GM12878 (cell line): Measurements from ENCODE around the gene TRIM37. TPM values are rescaled to one million over a fixed set of nuclear protein-coding genes. Genes with fewer than 3 reads are reported as not detected.

ENCODE experiments used
- ATAC-seq: fragments of 200-7000 bp; cut with Tn5 transposase; 3 replicates; pipeline ENCODE4 v1.9.1; 2020; ENCODE audit warnings: mild to moderate bottlenecking, moderate library complexity
- BruUV-seq: library from RNA; stranded (reverse); fragments of 400-500 nt; replicated peaks from 2 replicates; lab custom pipeline; 2021; lab: Mats Ljungman, UMichigan
- CTCF ChIA-PET: fragments of 300-600 bp; sonication (Branson Sonifier 250); formaldehyde crosslinking; extraction: SDS; loops from one replicate; lab custom pipeline; 2021; ENCODE audit warnings: inconsistent platforms; lab: Yijun Ruan, JAX
- POLR2A ChIA-PET: fragments of 350-600 bp; formaldehyde crosslinking; extraction: SDS; loops from one replicate; lab custom pipeline; 2021; ENCODE audit warnings: inconsistent platforms; lab: Charles Lee
- RAD21 ChIA-PET: fragments of 300-600 bp; sonication (Branson Sonifier 250); formaldehyde crosslinking; loops from one replicate; lab custom pipeline; 2023; ENCODE audit warnings: antibody characterized with exemption; ENCODE audit not compliant: unreplicated experiment; lab: Charles Lee
- SMC1A ChIA-PET: fragments of 300-600 bp; sonication (Branson Sonifier 250); formaldehyde crosslinking; loops from one replicate; lab custom pipeline; 2023; ENCODE audit not compliant: unreplicated experiment, uncharacterized antibody; lab: Charles Lee
- DNase-seq: peaks from one replicate; pipeline ENCODE4 v3.0.0-alpha.2; 2011; ENCODE audit warnings: low read depth, low spot score
- FAIRE-seq: peaks from 3 replicates; lab custom pipeline; 2011; peaks lifted over from hg19 to GRCh38; lab: Jason Lieb, UNC
- H2AFZ ChIP-seq: 2 replicates; pipeline ENCODE4 v1.6.0; 2011; ENCODE audit warnings: low read depth, low read length, control low read depth; ENCODE audit not compliant: control insufficient read depth
- H3K27ac ChIP-seq: 2 replicates; pipeline ENCODE4 v1.5.1; 2011; ENCODE audit warnings: control low read depth; ENCODE audit not compliant: control insufficient read depth, insufficient read depth
- H3K27me3 ChIP-seq, 2 experiments: replicated peaks in 1 of 2; 2 replicates each; pipeline versions ENCODE4 v1.6.0 to v1.6.1; 2011; ENCODE audit warnings: low read length in 1 of 2; ENCODE audit not compliant: control insufficient read depth in 2 of 2, insufficient read depth in 2 of 2
- H3K36me3 ChIP-seq, 2 experiments: 2 replicates each; pipeline ENCODE4 v1.5.1; 2011; ENCODE audit warnings: low read length in 1 of 2; ENCODE audit not compliant: control insufficient read depth in 2 of 2, insufficient read depth in 2 of 2
- H3K4me1 ChIP-seq: 2 replicates; pipeline ENCODE4 v1.6.1; 2011; ENCODE audit warnings: mild to moderate bottlenecking, low read length, moderate library complexity, mixed read lengths; ENCODE audit not compliant: control insufficient read depth, insufficient read depth
- H3K4me2 ChIP-seq: 2 replicates; pipeline ENCODE4 v1.6.0; 2011; ENCODE audit warnings: control low read depth; ENCODE audit not compliant: control insufficient read depth, insufficient read depth
- H3K4me3 ChIP-seq: fragments of 200-600 bp; sonication (generic); 2 replicates; pipeline ENCODE4 v1.5.1; 2016
- H3K79me2 ChIP-seq: 2 replicates; pipeline ENCODE4 v1.6.0; 2011; ENCODE audit warnings: low read length; ENCODE audit not compliant: control insufficient read depth, insufficient read depth
- H3K9ac ChIP-seq: 2 replicates; pipeline ENCODE4 v1.8.0; 2011; ENCODE audit warnings: low read length, control low read depth, mixed read lengths; ENCODE audit not compliant: control insufficient read depth, insufficient read depth
- H3K9me3 ChIP-seq: replicated peaks from 3 replicates; pipeline ENCODE4 v1.5.1; 2011; ENCODE audit warnings: mild to moderate bottlenecking, low read length; ENCODE audit not compliant: control insufficient read depth, insufficient read depth
- H4K20me1 ChIP-seq: 2 replicates; pipeline ENCODE4 v1.6.0; 2011; ENCODE audit not compliant: control insufficient read depth, insufficient read depth
- ETV6 ChIP-seq, 2 experiments: fragments of 450-650 bp in 1 of 2; IDR thresholded peaks in 1 of 2; conservative IDR thresholded peaks in 1 of 2; 2 replicates each; pipeline ENCODE4 v1.6.1; 2014; ENCODE audit warnings: antibody characterized with exemption in 1 of 2, borderline replicate concordance in 1 of 2, low read depth in 1 of 2, mild to moderate bottlenecking in 1 of 2, moderate library complexity in 1 of 2
- JUNB ChIP-seq: IDR thresholded peaks from 2 replicates; pipeline ENCODE4 v1.6.1; 2016; ENCODE audit warnings: antibody characterized with exemption, mild to moderate bottlenecking
- NFXL1 ChIP-seq: fragments of 450-650 bp; IDR thresholded peaks from 2 replicates; pipeline ENCODE4 v1.6.1; 2017; ENCODE audit warnings: antibody characterized with exemption, mild to moderate bottlenecking, borderline replicate concordance
- ZNF274 ChIP-seq: IDR thresholded peaks from one replicate; pipeline ENCODE4 v1.8.0; 2011; ENCODE audit not compliant: insufficient read length, insufficient read depth
- WGBS: methylation state at CpG from one replicate; pipeline ENCODE4 v1.1.6; 2016; ENCODE audit warnings: low lambda C conversion rate; ENCODE audit not compliant: insufficient replicate concordance, insufficient coverage; ENCODE audit errors: missing lambda C conversion rate; 5-methylcytosine and 5-hydroxymethylcytosine counted together
- in situ Hi-C: fragments of 300-500 bp; cut with MboI; formaldehyde crosslinking; loops from 9 replicates; pipeline ENCODE4 v1.14.3; 2018; ENCODE audit warnings: mixed read lengths
- intact Hi-C: fragments of 100-400 bp; cut with micrococcal nuclease; formaldehyde crosslinking; loops from one replicate; pipeline ENCODE4 v1.14.2; 2022; ENCODE audit not compliant: unreplicated experiment
- polyA plus RNA-seq, 11 experiments: library from polyadenylated mRNA; depleted of rRNA in 4 of 11; unstranded in 6 of 11; stranded (reverse) in 5 of 11; fragments of >200 nt; fragmentation: Nextera tagmentation in 4 of 11; fragmentation: Illumina TruSeq in 1 of 11; extraction: Ambion mirVana in 4 of 11; extraction: Trizol in 1 of 11; gene quantifications; 1 replicate in 1 of 11; 2 replicates in 10 of 11; pipeline versions ENCODE4 v1.2.1 to v1.2.3, GENCODE V29; 2011 to 2016; ENCODE audit warnings: inconsistent platforms in 2 of 11, missing spikeins in 2 of 11, low read depth in 1 of 11
- total RNA-seq, 4 experiments: library from RNA; depleted of rRNA in 3 of 4; stranded (reverse); fragments of >200 nt in 3 of 4; fragmentation: Illumina TruSeq in 1 of 4; extraction: Trizol in 1 of 4; gene quantifications; 2 replicates each; pipeline versions ENCODE4 v1.2.1 to v1.2.3, GENCODE V29; 2013 to 2021
- TF ChIP-seq, protein P1 (sequence below): fragments of 450-650 bp; IDR thresholded peaks from 2 replicates; pipeline ENCODE4 v1.6.1; 2017; ENCODE audit warnings: borderline replicate concordance

TRIM37 gene
- total and polyA plus RNA-seq, 10 of the 15 experiments (the other 5 are each of a cell fraction or from before 2014, with no cell fraction given) = 4.8 to 20.6 (median 18.1) TPM

- WGBS = 97% methylated on average over 7 of the region's 7 CpGs
- Histone ChIP-seq H3K36me3 (peaks cover 0 to 7% of the 10 kb centered on the region in 2 experiments; a peak in 2 of 4 replicates), H2AFZ (no peak overlapping the region), H3K4me2 (peak overlapping the region; percentile 99), H3K9me3 (no peaks in the 10 kb centered on the region), H3K27me3 (no peaks in the 10 kb centered on the region), H3K4me1 (peaks cover 4% of the 10 kb centered on the region; the same call in 1 of the 2 replicates), H3K79me2 (peaks cover 38% of the 10 kb centered on the region), H4K20me1 (no peaks in the 10 kb centered on the region), H3K9ac (no peak overlapping the region), H3K27ac (no peak overlapping the region), H3K4me3 (no peak overlapping the region)
- RAD21 ChIA-PET = interaction anchor here (1.4 kb wide), 1 partner anchor 47 kb away, joined by 6 read pairs; the partner anchor contains the start of genes PRR11 and SKA2
- SMC1A ChIA-PET = interaction anchor here (0.6 to 1.5 kb wide), 2 partner anchors 13 to 53 kb away, joined by 3 read pairs; no protein-coding TSS in a partner anchor
- CTCF ChIA-PET = interaction anchor here (0.6 to 1.7 kb wide), 3 partner anchors 11 to 548 kb away, joined by 3 to 4 read pairs (median 4); no protein-coding TSS in a partner anchor
- intact Hi-C loops (no loop called here), in situ Hi-C loops (no loop called here)
- DNase-seq (no peak), ATAC-seq (no peak), FAIRE-seq (no peak)
- POLR2A ChIA-PET = interaction anchor here (1.5 kb wide), 1 partner anchor 8 kb away, joined by 3 read pairs; no protein-coding TSS in a partner anchor
- TF ChIP-seq NFXL1 (peak; percentile 35; the same call in 1 of the 2 replicates), JUNB (no peak), ETV6 (conservative IDR thresholded peaks at IDR 0.05 in 1 of 2, IDR thresholded peaks at IDR 0.05 in 1 of 2; ENCODE audit: borderline replicate concordance in 1 of 2, low read depth in 1 of 2) (0 out of 4 replicates have a peak, but pooled peaks of 1 of the 2 experiments have one; percentile 24), ZNF274 (no peak)
- TF ChIP-seq, protein P1, sequence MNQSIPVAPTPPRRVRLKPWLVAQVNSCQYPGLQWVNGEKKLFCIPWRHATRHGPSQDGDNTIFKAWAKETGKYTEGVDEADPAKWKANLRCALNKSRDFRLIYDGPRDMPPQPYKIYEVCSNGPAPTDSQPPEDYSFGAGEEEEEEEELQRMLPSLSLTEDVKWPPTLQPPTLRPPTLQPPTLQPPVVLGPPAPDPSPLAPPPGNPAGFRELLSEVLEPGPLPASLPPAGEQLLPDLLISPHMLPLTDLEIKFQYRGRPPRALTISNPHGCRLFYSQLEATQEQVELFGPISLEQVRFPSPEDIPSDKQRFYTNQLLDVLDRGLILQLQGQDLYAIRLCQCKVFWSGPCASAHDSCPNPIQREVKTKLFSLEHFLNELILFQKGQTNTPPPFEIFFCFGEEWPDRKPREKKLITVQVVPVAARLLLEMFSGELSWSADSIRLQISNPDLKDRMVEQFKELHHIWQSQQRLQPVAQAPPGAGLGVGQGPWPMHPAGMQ = no peak
- BruUV-seq = no TSS peak
Observed at GRCh38 chr17:59108400-59109102, 1.9 kb upstream of the TRIM37 start.
